SU-DHL-6 (cell line): Measurements from ENCODE around the gene EPB41L2.

Experiments
- H2AFZ ChIP-seq: fragments of 200-600 bp; sonication (generic); 2 replicates; pipeline ENCODE4 v1.6.1; 2014; ENCODE audit warnings: low read depth, mild to moderate bottlenecking, moderate library complexity, mixed read lengths, antibody characterized with exemption, low read length; ENCODE audit not compliant: severe bottlenecking
- H3F3A ChIP-seq: fragments of 200-600 bp; shearing (Covaris generic); 2 replicates; pipeline ENCODE4 v1.6.0; 2016; ENCODE audit warnings: antibody characterized with exemption, mild to moderate bottlenecking; ENCODE audit not compliant: insufficient read depth
- H3K27ac ChIP-seq: fragments of 200-600 bp; sonication (generic); 2 replicates; pipeline ENCODE4 v1.5.1; 2016; ENCODE audit warnings: low read depth, mild to moderate bottlenecking, low read length, moderate library complexity, mixed read lengths
- H3K27me3 ChIP-seq: fragments of 200-600 bp; sonication (generic), shearing (Covaris generic); 2 replicates; pipeline ENCODE4 v1.6.0; 2014; ENCODE audit warnings: mild to moderate bottlenecking, low read length
- H3K36me3 ChIP-seq: fragments of 200-600 bp; sonication (generic); 2 replicates; pipeline ENCODE4 v1.6.1; 2014; ENCODE audit warnings: mild to moderate bottlenecking, low read length, mixed read lengths
- H3K4me2 ChIP-seq: fragments of 300-600, 200-600 bp; shearing (Covaris generic), sonication (generic); 2 replicates; pipeline ENCODE4 v1.6.0; 2014; ENCODE audit warnings: low read length, low read depth, mild to moderate bottlenecking; ENCODE audit not compliant: poor library complexity, severe bottlenecking
- H3K4me3 ChIP-seq: fragments of 200-600 bp; sonication (generic); 2 replicates; pipeline ENCODE4 v1.5.1; 2014; ENCODE audit warnings: antibody characterized with exemption, low read length, mild to moderate bottlenecking, mixed read lengths; ENCODE audit not compliant: insufficient read depth, poor library complexity, severe bottlenecking
- H3K79me2 ChIP-seq: fragments of 200-600 bp; sonication (generic); 2 replicates; pipeline ENCODE4 v1.6.1; 2014; ENCODE audit warnings: mild to moderate bottlenecking, low read length, moderate library complexity; ENCODE audit not compliant: insufficient read depth
- H3K9ac ChIP-seq: fragments of 200-600 bp; sonication (generic); 2 replicates; pipeline ENCODE4 v1.7.0; 2014; ENCODE audit warnings: mild to moderate bottlenecking, low read length
- H3K9me2 ChIP-seq: fragments of 200-600 bp; sonication (generic); replicated peaks from 2 replicates; pipeline ENCODE4 v1.6.1; 2014; ENCODE audit warnings: low read length; ENCODE audit not compliant: insufficient read depth
- H3K9me3 ChIP-seq: fragments of 200-600 bp; sonication (generic); 2 replicates; pipeline ENCODE4 v1.6.1; 2014; ENCODE audit warnings: low read length, mixed read lengths; ENCODE audit not compliant: insufficient read depth
- H4K20me1 ChIP-seq: fragments of 200-600 bp; sonication (generic); 2 replicates; pipeline ENCODE4 v1.6.1; 2014; ENCODE audit warnings: low read depth, mild to moderate bottlenecking, antibody characterized with exemption, low read length, moderate library complexity, mixed read lengths
- CTCF ChIP-seq: fragments of 200-600 bp; sonication (generic); IDR thresholded peaks from one replicate; pipeline ENCODE4 v1.5.1; 2017; ENCODE audit warnings: antibody characterized with exemption, mild to moderate bottlenecking, low read length, moderate library complexity; ENCODE audit not compliant: insufficient read depth, poor library complexity, severe bottlenecking
- EZH2phosphoT487 ChIP-seq: fragments of 200-600 bp; sonication (generic), shearing (Covaris generic); conservative IDR thresholded peaks from 2 replicates; pipeline ENCODE4 v1.6.1; 2018; ENCODE audit warnings: mild to moderate bottlenecking, antibody characterized with exemption, low read length, moderate library complexity, mixed read lengths

The EPB41L2 gene

GRCh38 chr6:130900913-130901312 lies 162.1 kb downstream of the EPB41L2 start:
- H3K79me2 ChIP-seq, result no peaks in the 10 kb centered on the region
- H3K9me2 ChIP-seq, result no peaks in the 10 kb centered on the region
- no peak overlapping the region for H3K27ac ChIP-seq
- H3K9ac ChIP-seq, result no peak overlapping the region
- H3K9me3 ChIP-seq, result no peaks in the 10 kb centered on the region
- H3K4me3 ChIP-seq, result no peak overlapping the region
- no peaks in the 10 kb centered on the region for H3F3A ChIP-seq
- no peak overlapping the region for H2AFZ ChIP-seq
- H3K27me3 ChIP-seq, result no peaks in the 10 kb centered on the region
- no peak overlapping the region for H3K4me2 ChIP-seq
- TF ChIP-seq CTCF, result no peak
- TF ChIP-seq EZH2phosphoT487, result no peak
- no peaks in the 10 kb centered on the region for H4K20me1 ChIP-seq
- H3K36me3 ChIP-seq, result no peaks in the 10 kb centered on the region

GRCh38 chr6:130896249-130896648 lies 166.8 kb downstream of the EPB41L2 start:
- Histone ChIP-seq H3K4me3 (no peak overlapping the region), H4K20me1 (no peaks in the 10 kb centered on the region), H2AFZ (no peak overlapping the region), H3K36me3 (no peaks in the 10 kb centered on the region), H3K4me2 (no peak overlapping the region), H3K9ac (no peak overlapping the region), H3K9me2 (no peaks in the 10 kb centered on the region), H3K27me3 (no peaks in the 10 kb centered on the region), H3K79me2 (no peaks in the 10 kb centered on the region), H3F3A (no peaks in the 10 kb centered on the region), H3K27ac (no peak overlapping the region), H3K9me3 (no peaks in the 10 kb centered on the region)
- TF ChIP-seq EZH2phosphoT487 (no peak), CTCF (no peak)

GRCh38 chr6:130895516-130895915 lies 167.5 kb downstream of the EPB41L2 start:
- H3K9ac ChIP-seq, result no peak overlapping the region
- TF ChIP-seq EZH2phosphoT487 (no peak), CTCF (no peak)
- H3K4me3 ChIP-seq, result no peak overlapping the region
- H3K36me3 ChIP-seq, result no peaks in the 10 kb centered on the region
- no peaks in the 10 kb centered on the region for H3K9me2 ChIP-seq
- no peaks in the 10 kb centered on the region for H4K20me1 ChIP-seq
- H3K27me3 ChIP-seq, result no peaks in the 10 kb centered on the region
- no peak overlapping the region for H3K4me2 ChIP-seq
- H3K79me2 ChIP-seq, result no peaks in the 10 kb centered on the region
- no peak overlapping the region for H2AFZ ChIP-seq
- no peaks in the 10 kb centered on the region for H3F3A ChIP-seq
- no peak overlapping the region for H3K27ac ChIP-seq
- no peaks in the 10 kb centered on the region for H3K9me3 ChIP-seq
